ENCODE measurements around the gene ZNF740. TPM values are rescaled to one million over a fixed set of nuclear protein-coding genes. Genes with fewer than 3 reads are reported as not detected.

Gene ZNF740
- total RNA-seq, 1 donor from 2014 or later: 39.6 TPM

DNA sequence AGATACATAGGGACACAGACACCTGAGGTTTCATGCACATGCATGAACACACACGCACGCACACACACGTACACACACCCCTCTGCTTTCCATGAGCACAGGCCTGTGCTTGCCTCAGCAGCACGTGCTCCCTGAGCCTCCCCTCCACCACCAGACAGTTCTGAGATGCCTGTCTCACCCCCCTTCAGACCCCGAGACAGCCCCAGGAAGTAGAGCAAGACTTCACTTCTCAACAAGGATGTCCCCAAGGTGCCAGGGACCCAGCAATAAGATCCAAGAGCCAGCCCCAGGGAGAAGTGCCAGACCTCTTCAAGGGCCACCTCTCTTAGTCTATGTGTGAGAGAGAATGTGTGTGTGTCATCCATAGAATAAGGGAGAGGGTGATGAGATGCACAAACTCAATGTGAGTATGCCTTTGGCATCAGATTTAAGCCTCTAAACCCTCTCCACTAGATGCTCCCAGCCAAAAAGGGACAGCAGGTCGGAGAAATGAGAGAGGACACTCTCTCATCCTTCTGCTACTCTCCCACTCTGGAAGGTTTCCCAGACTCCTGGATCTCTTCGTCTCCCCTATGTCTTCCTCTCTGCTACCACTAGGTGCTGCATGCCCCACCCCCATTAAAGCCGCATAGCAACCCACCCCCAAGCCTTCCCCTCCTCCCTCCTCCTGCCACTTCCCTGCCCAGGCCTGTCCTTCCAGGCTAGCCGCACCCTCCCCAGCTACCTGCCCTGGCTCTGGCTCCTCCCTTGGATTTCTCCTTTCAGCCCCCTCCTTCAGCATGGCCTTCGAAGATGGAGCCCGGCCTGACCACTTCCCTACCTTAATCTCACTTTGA lies 43.8 kb downstream of the ZNF740 start:
- intact Hi-C loops (cut with micrococcal nuclease): no loop called here

DNA sequence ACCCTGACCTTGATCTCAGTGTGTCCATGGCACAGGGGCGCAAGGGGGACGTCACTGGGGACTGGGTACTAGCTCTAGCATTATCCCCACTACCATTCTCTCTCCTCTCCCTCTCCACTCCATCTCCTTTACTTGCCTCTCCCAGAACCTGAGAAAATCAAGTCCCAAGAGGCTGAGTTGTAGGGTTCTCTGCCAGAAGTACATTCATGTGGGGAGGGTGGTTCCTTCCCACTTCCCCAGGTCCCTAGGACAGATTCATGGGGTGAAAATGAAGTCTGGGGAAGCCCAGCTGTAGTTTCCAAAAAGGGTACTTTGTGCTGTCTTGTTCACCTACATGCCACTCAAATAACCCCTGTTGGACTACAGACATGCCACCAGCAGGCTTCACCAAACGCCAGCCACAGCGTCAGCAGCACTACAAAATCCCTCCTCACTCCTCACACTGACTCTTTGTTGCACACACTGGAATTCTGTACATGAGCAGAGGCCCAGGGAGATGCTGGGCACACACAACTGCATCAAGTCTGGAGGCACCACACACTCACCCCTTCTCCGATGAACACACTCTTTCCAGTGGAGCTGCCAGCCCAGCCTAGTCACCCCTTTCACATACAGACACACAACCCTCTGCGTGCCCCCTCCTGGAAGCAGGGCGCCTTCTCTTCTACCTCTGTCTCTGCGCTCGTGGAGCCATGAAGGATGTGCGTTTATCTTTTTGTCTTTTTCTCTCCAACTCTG lies 44.5 kb downstream of the ZNF740 start:
- intact Hi-C loops (cut with micrococcal nuclease): no loop called here

DNA sequence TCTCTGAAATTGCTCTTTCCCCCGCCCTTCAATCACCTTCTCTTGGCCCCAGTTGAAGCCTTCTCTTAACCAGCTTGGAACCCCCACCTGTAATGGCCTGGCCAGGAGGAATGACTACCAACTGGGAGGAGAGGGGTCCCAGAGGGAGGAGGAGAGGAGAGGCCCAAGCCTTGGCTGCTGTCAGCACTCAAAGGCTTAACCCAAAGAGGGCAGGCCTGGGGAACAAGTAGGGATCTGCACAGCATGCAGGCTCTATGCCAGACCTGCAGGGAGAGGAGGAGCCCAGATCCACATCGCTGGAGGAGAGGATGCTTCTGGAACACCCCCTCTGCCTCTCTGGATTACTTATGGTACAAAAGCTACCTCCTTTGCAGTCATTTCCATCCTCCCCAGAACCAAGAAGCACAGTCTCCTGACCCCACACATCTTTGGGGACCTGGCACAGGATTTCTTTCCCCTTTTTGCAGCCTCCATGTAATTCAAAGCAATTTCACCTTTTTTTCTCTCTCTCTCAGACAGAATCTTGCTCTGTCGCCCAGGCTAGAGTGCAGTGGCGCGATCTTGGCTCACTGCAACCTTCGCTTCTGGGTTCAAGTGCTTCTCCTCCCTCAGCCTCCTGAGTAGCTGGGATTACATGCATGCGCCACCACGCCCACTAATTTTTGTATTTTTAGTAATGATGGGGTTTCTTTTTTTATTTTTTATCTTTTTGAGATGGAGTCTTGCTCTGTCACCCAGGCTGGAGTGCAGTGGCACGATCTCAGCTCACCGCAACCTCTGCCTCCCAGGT lies 45.3 kb downstream of the ZNF740 start:
- intact Hi-C loops (cut with micrococcal nuclease): no loop called here

GRCh38 chr12:53226815-53227214 lies 46.3 kb downstream of the ZNF740 start:
- intact Hi-C loops (cut with micrococcal nuclease): no loop called here

DNA sequence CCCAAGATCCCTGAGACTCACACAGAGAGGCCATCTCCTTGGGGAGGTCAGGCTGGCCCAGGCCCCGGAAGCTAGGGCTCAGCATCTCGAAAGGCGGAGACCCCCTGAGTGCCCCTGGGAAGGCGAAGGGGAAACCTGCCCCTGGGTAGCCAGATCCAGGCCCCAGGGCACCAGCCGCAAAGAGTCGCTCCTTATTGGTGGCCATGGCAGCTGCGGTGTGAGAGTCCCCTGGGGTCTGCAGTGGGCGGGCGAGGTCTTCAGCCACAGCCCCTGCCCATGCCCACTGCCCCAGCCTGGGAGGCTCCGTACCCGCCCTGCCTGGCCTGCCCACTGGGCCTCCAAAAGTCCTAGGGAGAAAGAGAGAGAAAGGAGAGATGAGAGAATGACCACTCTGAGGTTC lies 46.8 kb downstream of the ZNF740 start:
- intact Hi-C loops (cut with micrococcal nuclease): no loop called here

- intact Hi-C loops (cut with micrococcal nuclease): no loop called here
Measured at GRCh38 chr12:53227836-53228235, 47.3 kb downstream of the ZNF740 start.

DNA sequence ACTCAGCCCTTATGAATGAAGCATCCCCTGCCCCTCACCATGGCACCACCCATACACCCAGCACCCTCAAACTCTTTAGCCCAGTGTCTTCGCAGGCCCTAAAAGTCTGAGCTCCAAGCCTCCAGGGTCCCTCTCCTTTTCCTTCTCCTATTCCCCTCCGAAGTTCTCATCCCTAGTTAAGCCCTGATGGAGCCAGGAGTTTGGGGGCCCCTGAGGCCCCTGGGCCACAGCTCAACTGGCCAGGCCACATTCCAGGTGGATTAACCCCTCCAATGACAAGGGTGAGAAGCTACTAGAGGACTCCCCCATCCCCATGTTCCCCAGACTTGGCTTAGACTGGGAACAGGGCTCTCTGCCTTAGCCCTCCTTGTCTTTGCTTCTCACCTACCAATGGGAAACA lies 48.9 kb downstream of the ZNF740 start:
- intact Hi-C loops (cut with micrococcal nuclease): no loop called here

- intact Hi-C loops (cut with micrococcal nuclease): no loop called here
Measured at GRCh38 chr12:53230108-53230845, 49.8 kb downstream of the ZNF740 start.

DNA sequence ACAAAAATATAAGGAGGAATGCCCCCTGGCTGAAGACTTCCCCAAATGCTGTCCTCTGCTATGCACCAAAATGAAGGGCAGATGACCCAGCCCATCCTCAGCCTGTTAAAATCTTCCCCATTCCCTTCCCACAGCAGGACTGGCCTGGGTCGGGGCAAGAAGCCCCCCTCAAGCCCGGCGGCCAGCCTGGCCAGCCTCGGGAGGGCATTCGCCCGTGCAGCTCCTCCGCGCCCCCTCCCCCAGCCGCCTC lies 51.1 kb downstream of the ZNF740 start:
- intact Hi-C loops (cut with micrococcal nuclease): no loop called here

GRCh38 chr12:53231921-53232645 lies 51.6 kb downstream of the ZNF740 start, which contains the start of gene RARG:
Gene RARG (minus strand): TSS chr12:53232209. CDS start chr12:53227545, 4,664 bp downstream.
- intact Hi-C loops (cut with micrococcal nuclease): loop anchor here (1.0 kb wide), 1 partner anchor 12 kb away; no protein-coding TSS in a partner anchor

GRCh38 chr12:53232646-53233461 lies 52.3 kb downstream of the ZNF740 start:
- intact Hi-C loops (cut with micrococcal nuclease): loop anchor here (1.0 kb wide), 1 partner anchor 13 kb away; no protein-coding TSS in a partner anchor

GRCh38 chr12:53233671-53234121 lies 53.2 kb downstream of the ZNF740 start:
- intact Hi-C loops (cut with micrococcal nuclease): no loop called here

DNA sequence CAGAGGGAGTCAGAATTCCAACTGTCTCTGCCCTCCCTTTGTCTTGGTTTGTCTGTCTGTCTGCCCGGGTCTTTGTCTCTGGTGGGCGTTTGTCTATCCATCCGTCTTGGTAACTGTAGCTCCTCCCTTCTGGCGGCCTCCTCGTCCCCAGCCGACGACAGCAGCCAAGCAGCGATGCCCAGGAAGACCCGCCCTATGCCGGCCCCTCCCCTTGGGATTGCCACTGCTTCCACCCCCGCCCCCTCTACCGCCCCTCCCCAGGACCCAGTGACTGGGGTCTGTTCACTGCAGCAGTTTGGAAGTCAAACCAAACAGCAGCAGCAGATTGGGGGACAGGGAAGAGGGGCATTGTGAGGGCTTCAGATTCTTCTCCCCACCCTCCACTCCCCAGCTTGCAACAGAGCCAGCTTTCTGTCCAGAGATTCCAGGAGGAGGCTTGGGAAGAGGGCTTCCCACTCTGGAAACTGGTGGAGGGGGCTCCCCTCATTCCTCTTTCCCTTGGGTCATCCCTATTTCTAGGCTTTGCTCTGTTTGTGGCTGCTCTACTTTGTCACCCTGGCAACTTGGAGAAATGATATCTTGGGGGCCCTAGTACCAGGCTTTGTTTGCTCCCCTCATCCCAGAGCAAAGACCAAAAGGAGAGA lies 53.9 kb downstream of the ZNF740 start:
- intact Hi-C loops (cut with micrococcal nuclease): no loop called here

DNA sequence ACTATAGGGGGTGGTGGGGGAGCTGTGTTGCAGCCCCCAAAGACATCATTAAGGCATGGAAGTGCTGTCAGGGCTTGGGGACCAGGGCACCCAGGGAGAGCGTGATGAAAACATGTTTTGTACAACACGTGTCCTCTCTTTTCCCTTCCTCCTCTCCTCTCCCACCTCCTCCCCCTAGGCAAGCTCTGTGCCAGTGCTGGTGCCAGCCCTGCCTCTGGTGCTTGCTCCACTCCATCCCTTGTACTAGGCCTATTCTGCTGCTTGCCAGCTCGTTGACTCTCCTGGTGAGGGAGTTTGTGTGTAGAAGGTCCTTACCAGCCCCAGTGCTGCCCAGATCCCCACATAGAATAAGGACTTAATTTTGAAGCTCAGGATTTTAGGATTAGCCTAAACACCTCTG lies 54.6 kb downstream of the ZNF740 start:
- intact Hi-C loops (cut with micrococcal nuclease): no loop called here

- intact Hi-C loops (cut with micrococcal nuclease): no loop called here
Measured at GRCh38 chr12:53235742-53236442, 55.4 kb downstream of the ZNF740 start.

- intact Hi-C loops (cut with micrococcal nuclease): no loop called here
Measured at GRCh38 chr12:53236443-53237111, 56.1 kb downstream of the ZNF740 start.

DNA sequence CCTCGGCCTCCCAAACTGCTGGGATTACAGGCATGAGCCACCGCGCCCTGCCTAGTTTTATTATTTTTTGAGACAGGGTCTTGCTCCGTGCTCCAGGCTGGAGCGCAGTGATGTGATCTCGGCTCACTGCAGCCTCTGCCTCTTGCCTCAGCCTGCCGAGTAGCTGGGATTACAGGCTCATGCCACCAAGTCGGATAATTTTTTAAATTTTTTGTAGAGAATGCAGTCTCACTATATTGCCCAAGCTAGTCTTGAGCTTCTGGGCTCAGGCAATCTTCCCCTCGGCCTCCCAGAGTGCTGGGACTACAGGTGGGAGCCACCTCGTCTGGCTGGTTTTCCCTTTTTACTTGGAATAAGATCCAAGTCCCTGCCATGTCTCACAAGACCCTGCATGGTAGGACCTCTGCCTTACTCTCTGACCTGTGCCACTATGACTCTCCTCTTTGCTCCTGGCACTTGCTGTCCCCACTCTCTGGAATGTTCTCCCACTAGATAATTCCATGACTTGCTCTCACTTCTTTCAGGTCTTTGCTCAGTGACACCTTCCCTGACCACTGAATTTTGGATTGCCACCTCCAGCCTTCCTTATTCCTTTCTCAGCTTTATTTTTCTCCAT lies 59.2 kb downstream of the ZNF740 start:
- intact Hi-C loops (cut with micrococcal nuclease): no loop called here

Data from T-helper 2 cell treated with Interferon-gamma antibody and Interleukin-4, amounts not matched to agents 100 ng/mL and 5 ng/mL, for 36 hours (primary cell).